Amygdala (tissue), 56 donors: ENCODE results near the gene GPRIN3.
A peak's percentile ranks its signal among the peaks of the same experiment; 100 is the strongest.
"Not testable (repeated sequence)": the region's sequence is repeated elsewhere in the genome, so short reads cannot be mapped to it uniquely, and the experiment has no call there.

ENCODE experiments used
- DNase-seq, 56 donors: peaks; one replicate each; lab custom pipeline; 2025; lab: John Stamatoyannopoulos, UW

Gene GPRIN3

DNA sequence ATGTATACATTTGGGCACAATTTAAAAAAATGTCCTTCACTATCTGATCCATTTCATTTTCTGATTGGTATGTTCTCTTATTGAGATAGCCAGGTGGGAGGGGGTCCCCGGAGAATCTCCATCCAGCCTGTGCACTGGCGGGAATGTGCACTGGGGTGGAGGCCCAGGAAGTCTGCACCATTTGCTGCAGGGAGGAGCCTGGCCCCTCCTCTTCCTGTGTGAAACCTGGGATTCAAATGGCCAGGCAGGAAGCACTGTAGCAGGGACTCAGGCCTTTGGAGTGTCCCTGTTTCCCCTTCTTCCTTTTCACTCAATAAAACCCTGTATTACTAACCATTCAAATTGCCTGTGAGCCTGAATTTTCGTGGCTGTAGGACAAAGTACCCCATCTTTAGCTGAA is 44.3 kb downstream of the GPRIN3 start:
- no peak for DNase-seq

DNA sequence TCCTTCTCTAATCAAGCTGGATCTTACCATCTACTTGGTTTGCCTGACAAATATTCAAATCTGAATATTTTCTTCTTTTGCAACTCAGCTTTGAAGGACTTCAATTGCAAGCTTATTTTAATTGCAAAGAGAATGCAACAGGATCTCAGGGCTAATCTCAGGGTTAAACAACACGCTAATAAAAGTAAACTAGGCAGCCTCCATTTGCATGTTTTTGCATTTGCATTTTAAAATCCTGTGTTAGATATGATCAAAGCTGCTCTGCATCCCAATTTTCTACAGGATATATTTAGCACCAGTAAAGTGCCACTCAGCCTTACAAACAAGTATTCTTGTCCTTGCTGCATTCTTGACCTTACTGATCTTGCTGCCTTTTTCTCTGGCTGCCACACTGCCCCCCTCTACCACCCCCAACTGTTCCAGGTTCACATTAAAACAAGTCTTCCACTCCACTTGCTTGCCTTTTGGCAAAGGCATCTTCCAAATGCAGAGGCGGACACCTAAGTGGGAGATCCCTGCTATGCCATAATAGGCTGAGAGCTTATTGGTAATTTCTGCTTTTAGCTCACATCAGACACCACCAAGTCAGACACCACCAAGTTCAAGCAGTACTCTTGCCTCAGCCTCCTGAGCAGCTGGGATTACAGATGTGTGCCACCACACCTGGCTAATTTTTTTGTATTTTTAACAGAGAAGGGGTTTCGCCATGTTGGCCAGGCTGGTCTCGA is 48.1 kb downstream of the GPRIN3 start:
- no peak for DNase-seq

DNA sequence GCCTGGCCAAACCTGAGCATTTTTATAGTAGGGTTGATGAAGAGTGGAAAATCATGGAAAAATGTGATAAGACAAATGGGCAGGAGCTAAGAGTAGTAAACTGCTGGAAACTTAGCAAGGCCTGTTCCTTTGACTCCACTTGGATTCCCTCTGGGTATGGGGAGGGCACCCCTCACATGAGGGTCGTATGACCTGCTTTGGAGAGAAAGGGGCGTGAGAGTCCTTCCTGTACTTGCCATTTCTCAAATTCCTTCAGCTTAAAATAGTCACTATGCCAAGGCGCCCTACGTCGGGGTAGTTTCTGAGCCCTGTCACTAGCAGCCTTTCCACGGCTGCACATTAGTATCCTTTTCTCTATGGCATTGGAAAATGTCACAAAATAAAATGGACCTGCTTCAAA is 49.1 kb downstream of the GPRIN3 start:
- DNase-seq: no peak

- no peak for DNase-seq
These were observed 50.2 kb downstream of the GPRIN3 start for GRCh38 chr4:89257376-89257775.

GRCh38 chr4:89256203-89256800 is 51.3 kb downstream of the GPRIN3 start:
- no peak for DNase-seq

- peak in 1 of 56 donors; percentile 3 for DNase-seq
These were observed 52.8 kb downstream of the GPRIN3 start for GRCh38 chr4:89254847-89255246.

- DNase-seq: not testable (repeated sequence)
These were observed 53.3 kb downstream of the GPRIN3 start for GRCh38 chr4:89254347-89254746.

DNA sequence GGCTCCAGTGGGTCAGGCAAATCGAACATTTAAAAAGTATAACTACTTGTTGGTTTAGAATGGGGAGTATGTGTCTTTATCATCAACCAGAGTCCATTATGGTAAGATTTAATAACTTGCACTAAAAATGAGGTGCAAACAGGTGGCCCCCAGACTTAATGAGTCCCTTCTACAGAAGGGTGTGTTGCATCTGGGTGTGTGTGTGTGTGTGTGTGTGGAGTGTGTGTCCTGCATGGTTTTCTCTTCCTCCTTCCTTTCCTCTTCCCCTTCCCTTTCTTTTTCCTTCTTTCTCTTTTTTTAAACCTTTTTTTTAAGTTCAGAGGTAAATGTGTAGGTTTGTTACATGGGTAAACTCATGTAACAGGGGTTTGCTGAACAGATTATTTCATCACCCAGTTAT is 53.7 kb downstream of the GPRIN3 start:
- DNase-seq: no peak

DNA sequence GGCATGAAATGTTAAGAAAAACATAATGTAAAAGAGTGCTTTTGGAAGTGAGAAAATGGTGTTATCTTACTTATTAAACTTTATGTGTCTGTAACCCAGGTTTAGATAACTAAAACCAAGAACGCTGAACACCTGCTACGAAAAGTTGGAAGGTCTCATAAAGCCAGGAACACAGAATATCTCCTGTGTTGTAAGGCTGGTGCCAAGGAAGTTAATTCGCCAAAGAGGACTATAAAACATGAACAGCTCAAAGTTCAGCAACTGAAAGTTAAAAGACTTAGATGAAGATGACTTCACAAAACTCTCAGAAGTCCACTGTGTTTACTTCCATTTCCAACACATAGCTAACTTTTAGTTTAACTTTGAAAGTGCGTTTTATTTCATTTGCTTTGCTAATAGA is 54.3 kb downstream of the GPRIN3 start:
- DNase-seq: no peak

DNA sequence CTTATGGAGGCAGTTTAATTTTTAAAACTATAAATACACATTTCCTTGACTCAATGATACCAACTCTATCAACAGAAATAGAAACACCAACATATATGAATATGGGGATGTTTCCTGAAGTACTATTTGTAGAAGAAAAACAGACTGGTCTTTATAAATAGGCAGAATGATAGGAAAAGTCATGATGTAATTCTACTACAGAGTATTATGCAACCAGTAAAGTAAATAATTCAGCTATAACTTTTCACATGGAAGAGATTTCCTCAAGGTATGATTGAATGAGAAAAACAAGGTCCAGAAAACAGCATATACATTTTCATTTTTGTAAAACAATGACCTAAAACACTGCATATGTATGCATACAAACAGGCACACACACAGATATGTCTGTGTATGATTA is 56.2 kb downstream of the GPRIN3 start:
- no peak for DNase-seq

- DNase-seq: no peak
These were observed 57.8 kb downstream of the GPRIN3 start for GRCh38 chr4:89249716-89250361.

- DNase-seq: no peak
These were observed 58.3 kb downstream of the GPRIN3 start for GRCh38 chr4:89249313-89249712.

DNA sequence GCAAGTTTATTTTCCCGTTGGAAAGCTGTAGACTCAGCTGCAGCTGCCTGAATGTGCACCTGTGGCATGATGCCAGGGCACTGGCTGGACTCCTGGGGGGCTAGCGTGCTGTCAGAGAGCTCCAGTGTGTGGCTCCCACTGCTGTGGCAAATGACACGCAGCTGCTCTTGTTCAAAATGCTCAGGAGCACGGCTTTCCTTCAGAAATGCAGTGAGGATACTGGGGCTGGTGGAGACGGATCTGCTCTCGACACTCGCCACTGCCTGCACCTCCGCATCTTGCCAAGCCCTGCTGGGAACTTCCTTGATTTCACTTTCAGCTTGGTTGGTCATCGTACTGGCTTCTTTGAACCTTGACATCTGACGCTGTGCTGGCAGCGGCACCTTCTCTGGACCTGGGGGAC is 58.7 kb downstream of the GPRIN3 start:
- peak in 1 of 56 donors; percentile 14 for DNase-seq

DNA sequence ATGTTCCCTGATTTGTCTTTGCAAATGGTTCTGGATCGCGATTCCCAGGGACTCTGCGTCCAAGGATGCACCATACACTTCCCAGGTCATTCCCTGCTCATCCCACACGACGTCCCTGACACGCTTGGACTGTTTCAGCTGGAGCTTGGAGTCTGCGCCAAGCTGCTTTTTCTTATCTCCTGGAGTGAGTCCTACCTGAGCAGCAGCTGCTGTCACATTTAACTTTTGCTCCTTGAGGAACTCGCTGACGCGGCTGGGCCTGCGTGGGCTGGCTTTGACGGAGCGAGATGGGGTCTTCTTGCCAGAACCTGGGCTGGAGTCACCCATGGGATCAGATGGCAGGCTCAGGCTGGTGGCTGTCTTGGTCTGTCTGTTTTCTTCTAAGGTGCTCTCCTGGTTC is 59.6 kb downstream of the GPRIN3 start:
- no peak for DNase-seq

- no peak for DNase-seq
These were observed 62.1 kb downstream of the GPRIN3 start for GRCh38 chr4:89245459-89245858.

GRCh38 chr4:89243733-89244252 is 63.8 kb downstream of the GPRIN3 start:
- DNase-seq: no peak

DNA sequence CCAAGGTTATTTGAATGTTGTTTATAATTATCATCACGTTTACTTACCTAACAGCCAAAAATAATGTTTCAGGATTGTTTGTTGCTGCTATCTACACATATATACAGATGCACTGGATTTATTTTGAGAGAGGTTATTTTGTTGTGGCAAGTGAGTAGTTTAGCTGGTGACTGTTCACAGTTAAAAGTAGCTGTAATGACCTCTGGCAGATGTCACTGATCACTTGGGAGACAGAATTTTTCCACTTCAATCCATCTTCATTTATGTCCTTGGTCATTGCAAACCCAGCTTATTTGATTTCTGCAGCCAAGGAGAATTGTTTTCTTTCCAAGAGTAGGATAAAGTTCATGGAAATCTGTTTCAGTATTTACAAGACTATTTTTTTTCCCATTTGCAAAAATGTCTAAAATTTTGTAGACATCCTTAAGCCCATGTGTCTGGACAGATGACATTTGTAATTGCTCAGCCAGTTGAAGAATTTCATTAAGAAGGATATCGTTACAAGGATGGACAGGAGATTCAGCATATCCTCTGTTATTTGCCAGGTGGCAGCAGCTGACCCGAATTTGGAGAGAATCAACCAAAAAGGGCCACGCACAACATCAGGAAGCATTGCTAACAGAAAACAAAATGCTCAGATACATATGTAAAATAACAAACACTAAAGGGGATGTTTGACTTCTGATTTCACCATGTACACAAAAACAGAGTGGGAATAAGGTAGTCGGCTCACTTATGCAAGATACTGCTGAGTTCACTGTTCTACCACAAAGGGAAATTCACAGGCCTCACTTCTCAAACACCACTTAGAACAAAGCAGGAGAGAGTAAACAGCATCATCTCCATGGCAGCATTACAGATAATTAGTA is 64.5 kb downstream of the GPRIN3 start:
- DNase-seq: no peak

DNA sequence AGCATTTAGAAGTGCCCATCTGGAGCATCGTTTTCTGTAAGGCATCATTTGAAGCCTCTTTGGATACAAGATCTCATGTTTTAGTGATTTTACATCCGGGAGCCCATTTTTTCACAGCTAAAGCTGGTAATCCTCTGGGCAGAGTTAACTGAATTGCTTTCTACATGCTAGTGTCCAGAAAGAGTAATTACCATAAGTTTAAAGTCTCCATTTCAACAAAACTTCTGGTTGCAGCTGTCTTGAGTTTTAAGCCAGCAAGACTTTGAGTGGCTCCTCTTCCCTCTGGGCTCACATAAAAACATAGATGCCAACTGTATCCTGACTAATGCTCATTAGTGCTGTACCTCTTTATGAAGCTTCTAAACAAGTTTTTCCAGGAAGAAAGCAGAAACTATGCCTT is 65.4 kb downstream of the GPRIN3 start:
- DNase-seq: no peak

- DNase-seq: no peak
These were observed 77.3 kb downstream of the GPRIN3 start for GRCh38 chr4:89230271-89230670.

DNA sequence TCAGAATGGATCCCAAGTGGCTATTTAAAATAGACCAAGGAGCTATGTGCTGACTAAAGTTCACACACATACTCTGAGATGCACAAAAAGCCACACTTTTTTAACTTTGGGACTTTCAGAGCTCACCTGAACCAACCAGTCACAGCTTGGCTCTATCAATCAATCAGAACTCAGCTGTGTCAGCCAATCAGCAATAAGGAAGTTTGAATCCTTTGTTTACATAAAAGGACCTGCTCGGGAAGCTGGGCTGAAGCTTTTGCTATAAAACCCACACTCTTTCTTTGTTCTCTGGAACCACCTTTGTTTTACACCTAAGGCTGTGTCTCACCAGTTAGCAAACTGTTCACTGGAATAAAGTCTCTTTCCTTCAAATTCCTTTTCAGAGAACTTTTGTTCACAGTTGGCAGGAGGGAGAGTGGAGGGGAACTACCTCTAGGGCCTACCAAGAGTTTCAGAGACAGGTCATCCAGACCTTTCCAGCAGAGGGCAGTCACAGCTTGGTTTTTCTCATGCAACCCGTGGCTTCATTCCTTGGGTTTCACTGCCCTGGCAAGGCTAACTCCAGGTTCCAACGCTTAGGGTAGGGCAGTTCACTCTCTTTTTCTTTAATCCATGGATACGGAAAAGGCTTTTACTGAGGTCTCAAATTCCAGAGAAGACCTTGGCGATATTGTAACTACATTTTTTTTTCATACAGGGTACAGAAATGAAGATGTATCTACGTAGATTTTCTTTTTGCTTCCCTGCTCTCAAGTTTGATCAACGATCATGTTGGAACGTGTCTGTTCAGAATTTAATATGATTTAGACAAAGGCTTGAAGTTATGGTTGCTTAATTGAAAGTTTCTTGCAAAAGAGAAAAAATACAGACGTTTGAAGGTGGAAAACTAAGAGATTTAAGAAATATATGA is 80.7 kb downstream of the GPRIN3 start:
- peak in 53 of 56 donors; percentile 1 to 87 (median 49) for DNase-seq
